Renal pelvis (tissue), 3 donors: Measurements from ENCODE around the gene ZFYVE28. TPM values are rescaled to one million over a fixed set of nuclear protein-coding genes. Genes with fewer than 3 reads are reported as not detected.

ENCODE experiments used
- polyA plus RNA-seq, 3 donors: library from polyadenylated mRNA; unstranded; fragments of 120-200 nt; gene quantifications; one replicate each; pipeline ENCODE4 v1.2.1, GENCODE V29; 2013; ENCODE audit not compliant: insufficient read length in 3 of 3

ZFYVE28 gene
- polyA plus RNA-seq, 3 donors = 1.7 to 3.7 (median 3.2) TPM

Other genes with a start within 250 kb of the ZFYVE28 start
- 10 to 100 TPM; 16.5 to 20.4 (median 20.3) TPM for gene HAUS3, start 176.5 kb downstream of the ZFYVE28 start, polyA plus RNA-seq
- gene POLN, start 176.5 kb downstream of the ZFYVE28 start, polyA plus RNA-seq = 1 to 10 TPM; 2.3 to 6.7 (median 3.7) TPM
- gene MXD4, start 156.5 kb downstream of the ZFYVE28 start, polyA plus RNA-seq = 10 to 100 TPM; 68.4 to 76.6 (median 76.2) TPM
- gene CFAP99, start 310 bp upstream of the ZFYVE28 start, polyA plus RNA-seq = 1 to 10 TPM in 1 of 3 donors, under 1 TPM in 2; 0.84 to 1.3 (median 0.91) TPM
- 10 to 100 TPM; 68.5 to 70.9 (median 69.4) TPM for gene RNF4, start 50.5 kb upstream of the ZFYVE28 start, polyA plus RNA-seq
- 10 to 100 TPM; 28.7 to 30.5 (median 28.9) TPM for gene FAM193A, start 118.0 kb upstream of the ZFYVE28 start, polyA plus RNA-seq